Stimulated activated CD8-positive, alpha-beta memory T cell treated with anti-CD3 and anti-CD28 coated beads, Interleukin-12 subunit alpha, Interleukin-12 subunit beta, amount 100 ng/mL, for 24 hours (primary cell): ENCODE results near the gene USP19.

Source experiments
- DNase-seq: peaks from one replicate; pipeline ENCODE4 v3.0.0-alpha.2; 2020; ENCODE audit errors: extremely low read depth

Gene USP19

GRCh38 chr3:49120438-49121131 is at the start of gene USP19:
USP19 (minus strand) TSS chr3:49120823; CDS start chr3:49119145, 1,678 bp downstream.
- DNase-seq = peak; percentile 85

GRCh38 chr3:49166752-49167556 is 46.3 kb upstream of the USP19 start:
- no peak for DNase-seq

GRCh38 chr3:49165771-49166751 is 45.4 kb upstream of the USP19 start, which contains the start of gene CCDC71:
CCDC71 (minus strand) TSS chr3:49166331; CDS start chr3:49164208, 2,123 bp downstream.
- DNase-seq = peak; percentile 51

- DNase-seq = no peak
Measured at GRCh38 chr3:49164983-49165720, 44.5 kb upstream of the USP19 start.

GRCh38 chr3:49163609-49164008 is 43.0 kb upstream of the USP19 start:
- no peak for DNase-seq

GRCh38 chr3:49162751-49163419 is 42.3 kb upstream of the USP19 start:
- no peak for DNase-seq

- DNase-seq = no peak
Measured at GRCh38 chr3:49161808-49162530, 41.3 kb upstream of the USP19 start.

GRCh38 chr3:49161197-49161596 is 40.6 kb upstream of the USP19 start:
- no peak for DNase-seq

- DNase-seq = no peak
Measured at GRCh38 chr3:49158792-49159191, 38.2 kb upstream of the USP19 start.

GRCh38 chr3:49158103-49158709 is 37.6 kb upstream of the USP19 start:
- DNase-seq = no peak

GRCh38 chr3:49157289-49157688 is 36.7 kb upstream of the USP19 start:
- no peak for DNase-seq

GRCh38 chr3:49153349-49153912 is 32.8 kb upstream of the USP19 start:
- no peak for DNase-seq

- DNase-seq = no peak
Measured at GRCh38 chr3:49151610-49152009, 31.0 kb upstream of the USP19 start.

- DNase-seq = no peak
Measured at GRCh38 chr3:49148159-49148558, 27.5 kb upstream of the USP19 start.

- DNase-seq = no peak
Measured at GRCh38 chr3:49140080-49140479, 19.5 kb upstream of the USP19 start.

- DNase-seq = no peak
Measured at GRCh38 chr3:49135499-49135898, 14.9 kb upstream of the USP19 start.

GRCh38 chr3:49134471-49135265 is 14.0 kb upstream of the USP19 start:
- DNase-seq = no peak

GRCh38 chr3:49133226-49133951 is 12.8 kb upstream of the USP19 start:
- DNase-seq = no peak
